ENCODE measurements around the gene OPRL1.

DNA sequence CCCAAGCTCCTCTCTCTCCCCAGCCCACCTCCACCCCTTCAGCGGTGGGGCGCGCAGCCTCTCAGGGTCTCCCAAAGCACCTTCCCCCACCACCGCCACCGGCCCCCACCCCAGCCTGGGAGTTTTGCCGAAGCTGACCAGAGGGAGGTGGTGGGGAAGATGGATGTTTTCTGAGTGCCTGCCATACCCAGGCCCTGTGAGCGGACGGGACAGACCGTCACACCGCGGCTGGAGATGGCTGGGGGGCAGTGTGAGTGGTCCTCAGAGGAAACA is 38.2 kb upstream of the OPRL1 start:
- no peak for TF ChIP-seq CTCF (IDR thresholded peaks at IDR 0.05)
- no peak for TF ChIP-seq POLR2A (IDR thresholded peaks at IDR 0.05)

Measured in esophagus squamous epithelium (tissue), 4 donors.